ENCODE data around the gene KIN.

Gene KIN

GRCh38 chr10:7734821-7735220 is 53.0 kb downstream of the KIN start:
- Histone ChIP-seq H4K20me1 (ENCODE audit: insufficient read depth, low read length) (no peaks in the 10 kb centered on the region), H3K27ac (ENCODE audit: low read length) (no peak overlapping the region), H3K9me3 (ENCODE audit: insufficient read depth, low read length, severe bottlenecking) (no peaks in the 10 kb centered on the region), H3K9ac (ENCODE audit: low read depth, low read length) (no peak overlapping the region), H3K79me2 (ENCODE audit: insufficient read depth, low read length) (no peaks in the 10 kb centered on the region), H3K36me3 (ENCODE audit: insufficient read depth, low read length) (no peaks in the 10 kb centered on the region), H3K4me1 (ENCODE audit: insufficient read depth, low read length) (no peaks in the 10 kb centered on the region), H3K4me2 (ENCODE audit: insufficient read depth, low read length) (no peak overlapping the region), H3K4me3 (ENCODE audit: low read depth in 1 of 2, low read length in 2 of 2) (no peak overlapping the region), H3K27me3 (ENCODE audit: insufficient read depth, low read length, poor library complexity) (no peaks in the 10 kb centered on the region), H2AFZ (ENCODE audit: low read depth, low read length) (no peak overlapping the region)
- no peak for DNase-seq
- no peak for ATAC-seq (ENCODE audit: insufficient read depth, low read depth)
- TF ChIP-seq, protein P1, sequence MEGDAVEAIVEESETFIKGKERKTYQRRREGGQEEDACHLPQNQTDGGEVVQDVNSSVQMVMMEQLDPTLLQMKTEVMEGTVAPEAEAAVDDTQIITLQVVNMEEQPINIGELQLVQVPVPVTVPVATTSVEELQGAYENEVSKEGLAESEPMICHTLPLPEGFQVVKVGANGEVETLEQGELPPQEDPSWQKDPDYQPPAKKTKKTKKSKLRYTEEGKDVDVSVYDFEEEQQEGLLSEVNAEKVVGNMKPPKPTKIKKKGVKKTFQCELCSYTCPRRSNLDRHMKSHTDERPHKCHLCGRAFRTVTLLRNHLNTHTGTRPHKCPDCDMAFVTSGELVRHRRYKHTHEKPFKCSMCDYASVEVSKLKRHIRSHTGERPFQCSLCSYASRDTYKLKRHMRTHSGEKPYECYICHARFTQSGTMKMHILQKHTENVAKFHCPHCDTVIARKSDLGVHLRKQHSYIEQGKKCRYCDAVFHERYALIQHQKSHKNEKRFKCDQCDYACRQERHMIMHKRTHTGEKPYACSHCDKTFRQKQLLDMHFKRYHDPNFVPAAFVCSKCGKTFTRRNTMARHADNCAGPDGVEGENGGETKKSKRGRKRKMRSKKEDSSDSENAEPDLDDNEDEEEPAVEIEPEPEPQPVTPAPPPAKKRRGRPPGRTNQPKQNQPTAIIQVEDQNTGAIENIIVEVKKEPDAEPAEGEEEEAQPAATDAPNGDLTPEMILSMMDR (IDR thresholded peaks at IDR 0.05; ENCODE audit: borderline replicate concordance, extremely low read depth, low read length, poor library complexity, severe bottlenecking) = no peak
- TF ChIP-seq EZH2 (IDR thresholded peaks at IDR 0.05; ENCODE audit: borderline replicate concordance, low read depth, low read length, severe bottlenecking) = no peak

GRCh38 chr10:7722927-7723529 is 64.8 kb downstream of the KIN start:
- DNase-seq (no peak), ATAC-seq (ENCODE audit: insufficient read depth, low read depth) (no peak)
- no peak overlapping the region for H3K4me2 ChIP-seq (ENCODE audit: insufficient read depth, low read length)
- H3K79me2 ChIP-seq (ENCODE audit: insufficient read depth, low read length) = no peaks in the 10 kb centered on the region
- H3K9me3 ChIP-seq (ENCODE audit: insufficient read depth, low read length, severe bottlenecking) = no peaks in the 10 kb centered on the region
- no peaks in the 10 kb centered on the region for H4K20me1 ChIP-seq (ENCODE audit: insufficient read depth, low read length)
- no peak overlapping the region for H3K27ac ChIP-seq (ENCODE audit: low read length)
- no peak overlapping the region for H3K9ac ChIP-seq (ENCODE audit: low read depth, low read length)
- no peaks in the 10 kb centered on the region for H3K4me1 ChIP-seq (ENCODE audit: insufficient read depth, low read length)
- H3K4me3 ChIP-seq (ENCODE audit: low read depth in 1 of 2, low read length in 2 of 2) = no peak overlapping the region
- H3K27me3 ChIP-seq (ENCODE audit: insufficient read depth, low read length, poor library complexity) = peaks cover 8% of the 10 kb centered on the region
- H3K36me3 ChIP-seq (ENCODE audit: insufficient read depth, low read length) = no peaks in the 10 kb centered on the region
- no peak overlapping the region for H2AFZ ChIP-seq (ENCODE audit: low read depth, low read length)
- TF ChIP-seq, protein P1 (IDR thresholded peaks at IDR 0.05; ENCODE audit: borderline replicate concordance, extremely low read depth, low read length, poor library complexity, severe bottlenecking) = no peak
- no peak for TF ChIP-seq EZH2 (IDR thresholded peaks at IDR 0.05; ENCODE audit: borderline replicate concordance, low read depth, low read length, severe bottlenecking)

- no peak overlapping the region for H3K4me2 ChIP-seq (ENCODE audit: insufficient read depth, low read length)
- H3K4me1 ChIP-seq (ENCODE audit: insufficient read depth, low read length) = no peaks in the 10 kb centered on the region
- no peaks in the 10 kb centered on the region for H3K9me3 ChIP-seq (ENCODE audit: insufficient read depth, low read length, severe bottlenecking)
- H4K20me1 ChIP-seq (ENCODE audit: insufficient read depth, low read length) = no peaks in the 10 kb centered on the region
- H2AFZ ChIP-seq (ENCODE audit: low read depth, low read length) = no peak overlapping the region
- no peaks in the 10 kb centered on the region for H3K79me2 ChIP-seq (ENCODE audit: insufficient read depth, low read length)
- no peak overlapping the region for H3K9ac ChIP-seq (ENCODE audit: low read depth, low read length)
- no peak overlapping the region for H3K27ac ChIP-seq (ENCODE audit: low read length)
- H3K36me3 ChIP-seq (ENCODE audit: insufficient read depth, low read length) = no peaks in the 10 kb centered on the region
- no peak overlapping the region for H3K4me3 ChIP-seq (ENCODE audit: low read depth in 1 of 2, low read length in 2 of 2)
- DNase-seq (no peak), ATAC-seq (ENCODE audit: insufficient read depth, low read depth) (no peak)
- TF ChIP-seq, protein P1 (IDR thresholded peaks at IDR 0.05; ENCODE audit: borderline replicate concordance, extremely low read depth, low read length, poor library complexity, severe bottlenecking) = no peak
- TF ChIP-seq EZH2 (IDR thresholded peaks at IDR 0.05; ENCODE audit: borderline replicate concordance, low read depth, low read length, severe bottlenecking) = no peak
- peaks cover 2% of the 10 kb centered on the region for H3K27me3 ChIP-seq (ENCODE audit: insufficient read depth, low read length, poor library complexity)
Measured at GRCh38 chr10:7720478-7720877, 67.3 kb downstream of the KIN start.

Measured in DND-41 (cell line).